SH-SY5Y (cell line): ENCODE measurements around the gene HAPSTR1.

Source experiments
- GATA2 ChIP-seq: IDR thresholded peaks from 2 replicates; pipeline ENCODE4 v1.6.1; 2011; ENCODE audit warnings: mild to moderate bottlenecking, low read depth, low read length
- GATA3 ChIP-seq: IDR thresholded peaks from 2 replicates; pipeline ENCODE4 v1.6.1; 2011; ENCODE audit warnings: low read depth, mild to moderate bottlenecking, low read length, moderate library complexity

GRCh38 chr16:9113707-9114106 is 22.3 kb downstream of the HAPSTR1 start:
- TF ChIP-seq GATA2 (no peak), GATA3 (no peak)
